Mesodermal cell (in vitro differentiated cells): ENCODE measurements around the gene CCDC157.
A peak's percentile ranks its signal among the peaks of the same experiment; 100 is the strongest.

Experiments used
- H3K27ac ChIP-seq: 2 replicates; pipeline ENCODE4 v1.7.0; 2013; ENCODE audit warnings: mild to moderate bottlenecking, low read depth, low read length, moderate library complexity; ENCODE audit not compliant: severe bottlenecking
- H3K36me3 ChIP-seq: 2 replicates; pipeline ENCODE4 v1.7.1; 2013; ENCODE audit warnings: mild to moderate bottlenecking, low read length, moderate library complexity; ENCODE audit not compliant: control insufficient read depth, insufficient read depth
- H3K4me1 ChIP-seq: one replicate; pipeline ENCODE4 v1.7.1; 2013; ENCODE audit warnings: mild to moderate bottlenecking, low read length; ENCODE audit not compliant: insufficient read depth, control insufficient read depth, poor library complexity, severe bottlenecking
- H3K4me3 ChIP-seq: 2 replicates; pipeline ENCODE4 v1.7.0; 2013; ENCODE audit warnings: low read length, control low read depth, mild to moderate bottlenecking; ENCODE audit not compliant: insufficient read depth, poor library complexity, severe bottlenecking; ENCODE audit errors: extremely low read depth
- H3K9me3 ChIP-seq: 2 replicates; pipeline ENCODE4 v1.7.1; 2013; ENCODE audit warnings: mild to moderate bottlenecking, low read length, moderate library complexity; ENCODE audit not compliant: control insufficient read depth
- WGBS, 2 experiments: methylation state at CpG; one replicate each; pipeline ENCODE4 v1.1.5; 2013; ENCODE audit warnings: missing lambda C conversion rate in 2 of 2; ENCODE audit not compliant: insufficient coverage in 2 of 2; 5-methylcytosine and 5-hydroxymethylcytosine counted together

The CCDC157 gene

GRCh38 chr22:30357650-30358215 lies 926 bp downstream of the CCDC157 start:
- H3K4me1 ChIP-seq: peaks cover 9% of the 10 kb centered on the region
- H3K9me3 ChIP-seq: no peaks in the 10 kb centered on the region
- no peak overlapping the region for H3K27ac ChIP-seq
- H3K36me3 ChIP-seq: peaks cover 12% of the 10 kb centered on the region
- peak overlapping the region; percentile 70 for H3K4me3 ChIP-seq
- 61 to 69% methylated on average over 16 to 17 of the region's 22 CpGs for WGBS, 2 experiments

GRCh38 chr22:30358541-30358940 lies 1.7 kb downstream of the CCDC157 start:
- H3K4me1 ChIP-seq: peaks cover 9% of the 10 kb centered on the region
- H3K27ac ChIP-seq: no peak overlapping the region
- no peak overlapping the region for H3K4me3 ChIP-seq
- H3K9me3 ChIP-seq: no peaks in the 10 kb centered on the region
- WGBS, 2 experiments: 89 to 90% methylated on average over 5 to 6 of the region's 6 CpGs
- H3K36me3 ChIP-seq: peaks cover 6% of the 10 kb centered on the region

- peaks cover 5% of the 10 kb centered on the region for H3K4me1 ChIP-seq
- H3K9me3 ChIP-seq: no peaks in the 10 kb centered on the region
- no peak overlapping the region for H3K4me3 ChIP-seq
- no peak overlapping the region for H3K27ac ChIP-seq
- H3K36me3 ChIP-seq: peaks cover 7% of the 10 kb centered on the region
- 85 to 89% methylated on average over 8 to 9 of the region's 10 CpGs for WGBS, 2 experiments
Observed at GRCh38 chr22:30361916-30362650, 5.3 kb downstream of the CCDC157 start.

GRCh38 chr22:30362651-30363281 lies 6.0 kb downstream of the CCDC157 start:
- Histone ChIP-seq H3K27ac (no peak overlapping the region), H3K9me3 (no peaks in the 10 kb centered on the region), H3K36me3 (peaks cover 7% of the 10 kb centered on the region), H3K4me3 (no peak overlapping the region), H3K4me1 (peaks cover 2% of the 10 kb centered on the region)
- WGBS, 2 experiments: 60 to 66% methylated on average over 4 to 7 of the region's 7 CpGs

GRCh38 chr22:30365891-30366290 lies 9.1 kb downstream of the CCDC157 start:
- 96% methylated on average over 18 of the region's 18 CpGs for WGBS, 2 experiments

GRCh38 chr22:30368420-30368819 lies 11.6 kb downstream of the CCDC157 start:
- H3K4me1 ChIP-seq: no peaks in the 10 kb centered on the region
- WGBS, 2 experiments: 93 to 97% methylated on average over 8 to 9 of the region's 9 CpGs
- H3K4me3 ChIP-seq: no peak overlapping the region
- H3K9me3 ChIP-seq: no peaks in the 10 kb centered on the region
- H3K27ac ChIP-seq: no peak overlapping the region
- peaks cover 7% of the 10 kb centered on the region for H3K36me3 ChIP-seq

More at GRCh38 chr22:30365891-30366290, 9.1 kb downstream of the CCDC157 start:
- no peak overlapping the region for H3K27ac ChIP-seq
- H3K36me3 ChIP-seq: peaks cover 7% of the 10 kb centered on the region
- H3K4me3 ChIP-seq: no peak overlapping the region
- H3K9me3 ChIP-seq: no peaks in the 10 kb centered on the region
- no peaks in the 10 kb centered on the region for H3K4me1 ChIP-seq

- H3K36me3 ChIP-seq: peaks cover 11% of the 10 kb centered on the region
- WGBS, 2 experiments: 91% methylated on average over 19 of the region's 19 CpGs
- no peak overlapping the region for H3K4me3 ChIP-seq
- H3K4me1 ChIP-seq: peaks cover 2% of the 10 kb centered on the region
- H3K27ac ChIP-seq: no peak overlapping the region
- H3K9me3 ChIP-seq: no peaks in the 10 kb centered on the region
Observed at GRCh38 chr22:30370641-30371230, 13.9 kb downstream of the CCDC157 start.

- no peak overlapping the region for H3K27ac ChIP-seq
- peaks cover 10% of the 10 kb centered on the region for H3K36me3 ChIP-seq
- H3K4me1 ChIP-seq: peaks cover 2% of the 10 kb centered on the region
- WGBS, 2 experiments: 93 to 95% methylated on average over 9 of the region's 9 CpGs
- no peaks in the 10 kb centered on the region for H3K9me3 ChIP-seq
- H3K4me3 ChIP-seq: no peak overlapping the region
Observed at GRCh38 chr22:30371321-30371720, 14.5 kb downstream of the CCDC157 start.

- no peak overlapping the region for H3K4me3 ChIP-seq
- no peak overlapping the region for H3K27ac ChIP-seq
- H3K9me3 ChIP-seq: no peaks in the 10 kb centered on the region
- 92 to 94% methylated on average over 11 to 13 of the region's 13 CpGs for WGBS, 2 experiments
- peaks cover 2% of the 10 kb centered on the region for H3K4me1 ChIP-seq
- H3K36me3 ChIP-seq: peaks cover 9% of the 10 kb centered on the region
Observed at GRCh38 chr22:30371981-30372380, 15.2 kb downstream of the CCDC157 start.

- no peak overlapping the region for H3K27ac ChIP-seq
- 82 to 86% methylated on average over 3 to 7 of the region's 8 CpGs for WGBS, 2 experiments
Observed at GRCh38 chr22:30372915-30373314, 16.1 kb downstream of the CCDC157 start.

More at GRCh38 chr22:30372915-30373314, 16.1 kb downstream of the CCDC157 start:
- Histone ChIP-seq H3K9me3 (no peaks in the 10 kb centered on the region), H3K36me3 (peaks cover 14% of the 10 kb centered on the region), H3K4me1 (peaks cover 2% of the 10 kb centered on the region), H3K4me3 (no peak overlapping the region)
